Measurements from ENCODE around the gene FANCD2OS.
"Not testable (repeated sequence)": the region's sequence is repeated elsewhere in the genome, so short reads cannot be mapped to it uniquely, and the experiment has no call there.

FANCD2OS gene

DNA sequence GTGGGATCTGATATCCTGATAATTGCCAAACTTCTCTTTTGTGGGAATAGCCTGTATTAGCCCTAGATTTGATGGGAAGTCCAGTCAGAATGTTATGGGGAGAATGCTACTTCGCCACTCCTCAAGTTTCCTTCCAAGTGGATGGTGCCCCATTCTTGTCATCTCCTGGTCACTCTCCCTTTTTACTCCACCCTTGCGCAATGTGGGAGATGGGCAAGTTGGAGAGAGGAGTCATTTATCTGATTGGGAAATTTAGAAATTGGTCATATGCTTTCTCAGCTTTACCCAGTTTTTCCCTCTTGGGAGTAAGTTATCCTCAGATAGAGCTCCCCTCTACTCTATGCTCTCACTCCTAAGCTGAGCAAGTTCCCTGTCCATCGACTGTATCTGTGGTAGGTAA lies 14.4 kb downstream of the FANCD2OS start:
- DNase-seq (ENCODE audit: low read depth in 3 of 3), result no peak

GRCh38 chr3:10091387-10091786 lies 16.7 kb downstream of the FANCD2OS start:
- DNase-seq (ENCODE audit: low read depth in 3 of 3), result not testable (repeated sequence)

GRCh38 chr3:10090774-10091173 lies 17.3 kb downstream of the FANCD2OS start:
- not testable (repeated sequence) for DNase-seq (ENCODE audit: low read depth in 3 of 3)

GRCh38 chr3:10090179-10090578 lies 17.9 kb downstream of the FANCD2OS start:
- DNase-seq (ENCODE audit: low read depth in 3 of 3), result no peak

DNA sequence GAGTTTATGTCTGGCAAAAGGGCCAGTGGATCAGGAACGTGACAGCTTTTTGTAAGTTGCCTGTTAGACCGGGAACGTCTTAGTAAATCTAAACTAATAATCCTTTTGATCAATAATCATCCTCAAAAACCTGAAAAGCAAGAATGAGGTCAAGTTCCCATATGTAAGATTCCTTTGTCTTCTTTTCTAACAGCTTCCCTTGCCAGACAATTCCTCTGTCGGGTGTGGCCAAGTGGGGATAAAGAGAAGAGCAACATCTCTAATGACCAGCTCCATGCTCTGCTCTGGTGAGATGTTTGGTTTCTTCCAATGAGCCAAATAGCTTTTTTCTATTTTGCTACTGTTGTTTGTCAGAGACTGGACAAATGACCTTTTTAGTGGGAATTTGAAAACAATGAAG lies 19.8 kb downstream of the FANCD2OS start:
- no peak for DNase-seq (ENCODE audit: low read depth in 3 of 3)

GRCh38 chr3:10085738-10086137 lies 22.3 kb downstream of the FANCD2OS start:
- DNase-seq (ENCODE audit: low read depth in 3 of 3), result no peak

GRCh38 chr3:10081871-10082270 lies 26.2 kb downstream of the FANCD2OS start:
- no peak for DNase-seq (ENCODE audit: low read depth in 3 of 3)

GRCh38 chr3:10074666-10075065 lies 33.4 kb downstream of the FANCD2OS start:
- no peak for DNase-seq (ENCODE audit: low read depth in 3 of 3)

DNA sequence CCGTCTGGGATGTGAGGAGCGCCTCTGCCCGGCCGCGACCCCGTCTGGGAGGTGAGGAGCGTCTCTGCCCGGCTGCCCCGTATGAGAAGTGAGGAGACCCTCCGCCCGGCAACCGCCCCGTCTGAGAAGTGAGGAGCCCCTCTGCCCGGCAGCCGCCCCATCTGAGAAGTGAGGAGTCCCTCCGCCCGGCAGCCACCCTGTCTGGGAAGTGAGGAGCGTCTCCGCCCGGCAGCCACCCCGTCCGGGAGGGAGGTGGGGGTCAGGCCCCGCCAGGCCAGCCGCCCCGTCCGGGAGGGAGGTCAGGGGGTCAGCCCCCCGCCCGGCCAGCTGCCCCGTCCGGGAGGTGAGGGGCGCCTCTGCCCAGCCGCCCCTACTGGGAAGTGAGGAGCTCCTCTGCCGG lies 38.0 kb downstream of the FANCD2OS start:
- not testable (repeated sequence) for DNase-seq (ENCODE audit: low read depth in 3 of 3)

DNA sequence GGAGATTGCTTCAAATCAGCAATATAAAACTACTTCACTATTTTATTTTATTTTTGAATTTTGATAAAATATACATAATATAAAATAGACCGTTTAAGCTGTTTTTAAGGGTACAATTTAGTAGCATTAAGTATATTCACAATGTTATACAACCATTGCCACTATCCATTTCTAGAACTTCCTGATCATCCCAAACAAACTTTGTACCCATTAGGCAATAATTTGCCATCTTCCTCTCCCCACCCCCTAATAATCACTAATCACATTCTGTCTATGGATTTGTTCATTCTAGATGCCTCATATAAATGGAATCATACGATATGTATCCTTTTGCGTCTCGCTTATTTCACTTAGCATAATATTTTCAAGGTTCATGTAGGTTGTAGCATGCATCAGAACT lies 53.0 kb downstream of the FANCD2OS start:
- no peak for DNase-seq (ENCODE audit: low read depth in 3 of 3)
